ENCODE data around the gene KBTBD13. TPM values are rescaled to one million over a fixed set of nuclear protein-coding genes. Genes with fewer than 3 reads are reported as not detected.

KBTBD13 gene
- total RNA-seq (0.32 TPM), polyA plus RNA-seq (0.19 TPM)

GRCh38 chr15:65076486-65077290, at the start of gene KBTBD13:
Gene KBTBD13, plus strand, starts transcription at chr15:65076746. Its CDS starts 70 bp downstream, at chr15:65076816.
- DNase-seq (ENCODE audit: extremely low spot score): no peak
- Histone ChIP-seq H3K4me3 (ENCODE audit: low read depth, low read length) (no peak within 1 kb of the TSS), H3K36me3 (ENCODE audit: insufficient read depth) (no peaks in the 10 kb centered on the region), H3K27ac (ENCODE audit: low read depth) (no peak within 1 kb of the TSS), H3K4me1 (ENCODE audit: insufficient read depth) (no peaks in the 10 kb centered on the region)
- 82% methylated on average over 73 of the region's 73 CpGs for WGBS

- Histone ChIP-seq H3K4me1 (ENCODE audit: insufficient read depth) (no peaks in the 10 kb centered on the region), H3K4me3 (ENCODE audit: low read depth, low read length) (no peak overlapping the region), H3K27ac (ENCODE audit: low read depth) (no peak overlapping the region), H3K36me3 (ENCODE audit: insufficient read depth) (peaks cover 3% of the 10 kb centered on the region)
- no peak for DNase-seq (ENCODE audit: extremely low spot score)
- WGBS: 90% methylated on average over 6 of the region's 6 CpGs
These were observed 49.8 kb upstream of the KBTBD13 start for GRCh38 chr15:65026756-65027155.

GRCh38 chr15:65027593-65027992, 49.0 kb upstream of the KBTBD13 start:
- H3K36me3 ChIP-seq (ENCODE audit: insufficient read depth): peaks cover 3% of the 10 kb centered on the region
- no peak overlapping the region for H3K4me3 ChIP-seq (ENCODE audit: low read depth, low read length)
- no peak overlapping the region for H3K27ac ChIP-seq (ENCODE audit: low read depth)
- WGBS: 78% methylated on average over 1 of the region's 1 CpG
- H3K4me1 ChIP-seq (ENCODE audit: insufficient read depth): no peaks in the 10 kb centered on the region
- DNase-seq (ENCODE audit: extremely low spot score): no peak

GRCh38 chr15:65028338-65028737, 48.2 kb upstream of the KBTBD13 start:
- H3K4me3 ChIP-seq (ENCODE audit: low read depth, low read length): peak overlapping the region; percentile 91
- WGBS: 48% methylated on average over 10 of the region's 10 CpGs
- no peak for DNase-seq (ENCODE audit: extremely low spot score)
- H3K4me1 ChIP-seq (ENCODE audit: insufficient read depth): no peaks in the 10 kb centered on the region
- H3K27ac ChIP-seq (ENCODE audit: low read depth): no peak overlapping the region
- peaks cover 3% of the 10 kb centered on the region for H3K36me3 ChIP-seq (ENCODE audit: insufficient read depth)

GRCh38 chr15:65028921-65029735, 47.4 kb upstream of the KBTBD13 start, which contains the start of gene MTFMT:
Gene MTFMT, minus strand, starts transcription at chr15:65029639. Its CDS starts 26 bp downstream, at chr15:65029613.
- WGBS: under 1% methylated on average over 73 of the region's 73 CpGs
- peaks cover 3% of the 10 kb centered on the region for H3K36me3 ChIP-seq (ENCODE audit: insufficient read depth)
- peak; percentile 75 for DNase-seq (ENCODE audit: extremely low spot score)
- no peaks in the 10 kb centered on the region for H3K4me1 ChIP-seq (ENCODE audit: insufficient read depth)
- H3K27ac ChIP-seq (ENCODE audit: low read depth): peak within 1 kb of the TSS; percentile 54
- peak within 1 kb of the TSS; percentile 91 for H3K4me3 ChIP-seq (ENCODE audit: low read depth, low read length)

GRCh38 chr15:65029736-65030208, 46.8 kb upstream of the KBTBD13 start:
- 62% methylated on average over 12 of the region's 12 CpGs for WGBS
- Histone ChIP-seq H3K4me1 (ENCODE audit: insufficient read depth) (no peaks in the 10 kb centered on the region), H3K36me3 (ENCODE audit: insufficient read depth) (peaks cover 3% of the 10 kb centered on the region), H3K4me3 (ENCODE audit: low read depth, low read length) (peak overlapping the region; percentile 91), H3K27ac (ENCODE audit: low read depth) (no peak overlapping the region)
- no peak for DNase-seq (ENCODE audit: extremely low spot score)

GRCh38 chr15:65032801-65033537, 43.6 kb upstream of the KBTBD13 start:
- no peak overlapping the region for H3K27ac ChIP-seq (ENCODE audit: low read depth)
- DNase-seq (ENCODE audit: extremely low spot score): no peak

GRCh38 chr15:65033659-65034269, 42.8 kb upstream of the KBTBD13 start:
- H3K4me1 ChIP-seq (ENCODE audit: insufficient read depth): no peaks in the 10 kb centered on the region
- H3K36me3 ChIP-seq (ENCODE audit: insufficient read depth): no peaks in the 10 kb centered on the region
- DNase-seq (ENCODE audit: extremely low spot score): no peak
- WGBS: 6% methylated on average over 4 of the region's 4 CpGs
- no peak overlapping the region for H3K4me3 ChIP-seq (ENCODE audit: low read depth, low read length)
- no peak overlapping the region for H3K27ac ChIP-seq (ENCODE audit: low read depth)

More at GRCh38 chr15:65032801-65033537, 43.6 kb upstream of the KBTBD13 start:
- 41% methylated on average over 13 of the region's 13 CpGs for WGBS
- Histone ChIP-seq H3K4me3 (ENCODE audit: low read depth, low read length) (no peak overlapping the region), H3K4me1 (ENCODE audit: insufficient read depth) (no peaks in the 10 kb centered on the region), H3K36me3 (ENCODE audit: insufficient read depth) (no peaks in the 10 kb centered on the region)

GRCh38 chr15:65034719-65035118, 41.8 kb upstream of the KBTBD13 start:
- Histone ChIP-seq H3K4me1 (ENCODE audit: insufficient read depth) (no peaks in the 10 kb centered on the region), H3K36me3 (ENCODE audit: insufficient read depth) (no peaks in the 10 kb centered on the region), H3K4me3 (ENCODE audit: low read depth, low read length) (no peak overlapping the region), H3K27ac (ENCODE audit: low read depth) (no peak overlapping the region)
- DNase-seq (ENCODE audit: extremely low spot score): no peak
- WGBS: 91% methylated on average over 11 of the region's 11 CpGs

- Histone ChIP-seq H3K4me3 (ENCODE audit: low read depth, low read length) (no peak overlapping the region), H3K27ac (ENCODE audit: low read depth) (no peak overlapping the region), H3K36me3 (ENCODE audit: insufficient read depth) (no peaks in the 10 kb centered on the region), H3K4me1 (ENCODE audit: insufficient read depth) (no peaks in the 10 kb centered on the region)
- DNase-seq (ENCODE audit: extremely low spot score): no peak
- 74% methylated on average over 1 of the region's 1 CpG for WGBS
These were observed 39.2 kb upstream of the KBTBD13 start for GRCh38 chr15:65037309-65037708.

- DNase-seq (ENCODE audit: extremely low spot score): no peak
- Histone ChIP-seq H3K27ac (ENCODE audit: low read depth) (no peak overlapping the region), H3K4me3 (ENCODE audit: low read depth, low read length) (no peak overlapping the region), H3K36me3 (ENCODE audit: insufficient read depth) (no peaks in the 10 kb centered on the region), H3K4me1 (ENCODE audit: insufficient read depth) (no peaks in the 10 kb centered on the region)
- WGBS: 92% methylated on average over 3 of the region's 3 CpGs
These were observed 38.1 kb upstream of the KBTBD13 start for GRCh38 chr15:65038428-65038827.

GRCh38 chr15:65038836-65039235, 37.7 kb upstream of the KBTBD13 start:
- H3K36me3 ChIP-seq (ENCODE audit: insufficient read depth): no peaks in the 10 kb centered on the region
- H3K27ac ChIP-seq (ENCODE audit: low read depth): no peak overlapping the region
- no peaks in the 10 kb centered on the region for H3K4me1 ChIP-seq (ENCODE audit: insufficient read depth)
- 62% methylated on average over 5 of the region's 5 CpGs for WGBS
- no peak for DNase-seq (ENCODE audit: extremely low spot score)
- H3K4me3 ChIP-seq (ENCODE audit: low read depth, low read length): no peak overlapping the region

GRCh38 chr15:65040461-65040860, 36.1 kb upstream of the KBTBD13 start:
- Histone ChIP-seq H3K27ac (ENCODE audit: low read depth) (no peak overlapping the region), H3K36me3 (ENCODE audit: insufficient read depth) (no peaks in the 10 kb centered on the region), H3K4me1 (ENCODE audit: insufficient read depth) (no peaks in the 10 kb centered on the region), H3K4me3 (ENCODE audit: low read depth, low read length) (no peak overlapping the region)
- DNase-seq (ENCODE audit: extremely low spot score): no peak
- WGBS: 89% methylated on average over 6 of the region's 6 CpGs

Data from urinary bladder (tissue), 4 donors.